ENCODE measurements around the gene TLX3. TPM values are rescaled to one million over a fixed set of nuclear protein-coding genes. Genes with fewer than 3 reads are reported as not detected.

Gene TLX3
- total RNA-seq, 4 donors from 2014 or later, result not detected

GRCh38 chr5:171268700-171269620, 40.1 kb upstream of the TLX3 start:
- intact Hi-C loops (cut with DNase I; ENCODE audit: low total_unique reads), result no loop called here
- 80% methylated on average over 7 of the region's 7 CpGs for WGBS, 2 donors
- no peak overlapping the region for H3K4me3 ChIP-seq (ENCODE audit: low read depth, poor library complexity, severe bottlenecking)
- DNase-seq (ENCODE audit: low spot score in 2 of 2), result no peak
- TF ChIP-seq CTCF (IDR thresholded peaks at IDR 0.05), result no peak
- no peak for TF ChIP-seq POLR2A (IDR thresholded peaks at IDR 0.05)

DNA sequence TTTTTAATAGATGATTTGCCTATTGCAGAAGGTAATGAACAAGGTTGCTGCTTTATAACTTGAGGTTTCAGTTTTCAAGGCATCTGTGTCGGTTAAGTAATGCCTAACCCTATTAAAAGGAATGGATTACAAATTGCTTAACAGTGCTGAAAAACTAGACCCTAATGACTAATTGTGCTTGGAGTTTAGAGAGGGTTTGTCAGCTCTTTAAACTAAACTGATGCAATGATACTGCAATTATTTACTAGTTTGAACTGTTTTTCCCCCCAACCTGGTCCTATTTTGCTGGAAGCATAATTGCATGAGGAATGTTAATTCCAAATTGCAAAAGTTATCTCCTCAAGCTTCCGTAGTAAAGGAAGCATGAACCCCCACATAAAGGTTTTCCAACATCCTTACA, 39.3 kb upstream of the TLX3 start:
- intact Hi-C loops (cut with DNase I; ENCODE audit: low total_unique reads), result no loop called here
- TF ChIP-seq CTCF (IDR thresholded peaks at IDR 0.05) (no peak), POLR2A (IDR thresholded peaks at IDR 0.05) (no peak)
- no peak overlapping the region for H3K4me3 ChIP-seq (ENCODE audit: low read depth, poor library complexity, severe bottlenecking)
- DNase-seq (ENCODE audit: low spot score in 2 of 2), result no peak
- WGBS, 2 donors, result 89 to 90% methylated on average over 2 of the region's 2 CpGs

DNA sequence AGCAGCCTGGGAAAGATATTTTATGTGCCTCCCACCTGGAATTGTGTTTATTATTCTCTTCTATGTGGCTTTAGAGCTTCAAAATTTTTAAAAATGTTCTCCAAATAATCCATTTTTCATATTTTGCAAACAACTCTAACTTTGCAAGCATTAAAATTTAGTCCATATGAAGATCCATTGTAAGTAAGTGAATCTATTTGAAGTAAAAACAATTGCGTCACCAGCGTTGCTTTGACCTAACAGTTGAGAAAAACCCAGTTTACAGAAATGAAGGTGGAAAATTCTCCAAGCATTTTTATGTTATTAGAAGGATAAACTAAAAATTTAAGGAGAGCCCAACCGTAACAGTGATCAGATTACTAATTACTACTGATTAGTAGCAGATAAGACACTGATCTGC, 38.9 kb upstream of the TLX3 start:
- TF ChIP-seq POLR2A (IDR thresholded peaks at IDR 0.05), result no peak
- TF ChIP-seq CTCF (IDR thresholded peaks at IDR 0.05), result no peak
- no peak for DNase-seq (ENCODE audit: low spot score in 2 of 2)
- WGBS, 2 donors, result 89 to 91% methylated on average over 3 of the region's 3 CpGs
- H3K4me3 ChIP-seq (ENCODE audit: low read depth, poor library complexity, severe bottlenecking), result no peak overlapping the region
- intact Hi-C loops (cut with DNase I; ENCODE audit: low total_unique reads), result no loop called here

DNA sequence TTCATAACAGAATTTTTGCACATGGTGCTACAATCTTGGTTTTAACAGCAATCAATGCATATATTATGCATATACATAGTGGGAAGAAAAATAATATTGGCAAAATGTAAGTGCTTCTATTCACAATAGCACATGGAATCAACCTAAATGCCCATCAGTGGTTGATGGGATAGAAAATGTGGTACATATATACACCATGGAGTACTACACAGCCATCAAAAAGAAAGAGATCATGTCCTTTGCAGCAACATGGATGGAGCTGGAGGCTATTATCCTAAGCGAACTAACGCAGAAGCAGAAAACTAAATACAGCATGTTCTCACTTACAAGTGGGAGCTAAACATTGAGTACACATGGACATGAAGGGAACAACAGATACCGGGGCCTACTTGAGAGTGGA, 37.2 kb upstream of the TLX3 start:
- no peak overlapping the region for H3K4me3 ChIP-seq (ENCODE audit: low read depth, poor library complexity, severe bottlenecking)
- WGBS, 2 donors, result 92 to 98% methylated on average over 3 of the region's 3 CpGs
- TF ChIP-seq CTCF (IDR thresholded peaks at IDR 0.05), result no peak
- no peak for TF ChIP-seq POLR2A (IDR thresholded peaks at IDR 0.05)
- intact Hi-C loops (cut with DNase I; ENCODE audit: low total_unique reads), result no loop called here
- DNase-seq (ENCODE audit: low spot score in 2 of 2), result no peak

GRCh38 chr5:171272996-171273970, 35.8 kb upstream of the TLX3 start:
- H3K4me3 ChIP-seq (ENCODE audit: low read depth, poor library complexity, severe bottlenecking), result no peak overlapping the region
- TF ChIP-seq POLR2A (IDR thresholded peaks at IDR 0.05) (no peak), CTCF (IDR thresholded peaks at IDR 0.05) (no peak)
- intact Hi-C loops (cut with DNase I; ENCODE audit: low total_unique reads), result no loop called here
- WGBS, 2 donors, result 82% methylated on average over 2 of the region's 2 CpGs
- DNase-seq (ENCODE audit: low spot score in 2 of 2), result no peak

Data from lower leg skin (tissue), 4 donors.